Kasumi-1 (cell line): ENCODE measurements around the gene GRAPL.
"Not testable (repeated sequence)": the region's sequence is repeated elsewhere in the genome, so short reads cannot be mapped to it uniquely, and the experiment has no call there.

Source experiments
- DNase-seq, 2 experiments: peaks; one replicate each; lab custom pipeline; 2025; lab: John Stamatoyannopoulos, UW

The GRAPL gene

GRCh38 chr17:19136605-19137004 lies 9.2 kb downstream of the GRAPL start:
- not testable (repeated sequence) for DNase-seq

GRCh38 chr17:19137959-19138358 lies 10.6 kb downstream of the GRAPL start:
- DNase-seq: not testable (repeated sequence)

- DNase-seq: not testable (repeated sequence)
These were observed 14.2 kb downstream of the GRAPL start for GRCh38 chr17:19141366-19142155.

- DNase-seq: not testable (repeated sequence)
These were observed 15.0 kb downstream of the GRAPL start for GRCh38 chr17:19142419-19142818.

- not testable (repeated sequence) for DNase-seq
These were observed 15.8 kb downstream of the GRAPL start for GRCh38 chr17:19143097-19143777.

- DNase-seq: not testable (repeated sequence)
These were observed 17.0 kb downstream of the GRAPL start for GRCh38 chr17:19144373-19144772.

- not testable (repeated sequence) for DNase-seq
These were observed 18.1 kb downstream of the GRAPL start for GRCh38 chr17:19145471-19145870.

- not testable (repeated sequence) for DNase-seq
These were observed 23.6 kb downstream of the GRAPL start for GRCh38 chr17:19150678-19151615.

GRCh38 chr17:19157628-19158027 lies 30.2 kb downstream of the GRAPL start:
- not testable (repeated sequence) for DNase-seq

- not testable (repeated sequence) for DNase-seq
These were observed 31.1 kb downstream of the GRAPL start for GRCh38 chr17:19158478-19158877.

- DNase-seq: not testable (repeated sequence)
These were observed 31.5 kb downstream of the GRAPL start for GRCh38 chr17:19158938-19159337.

GRCh38 chr17:19161308-19162107 lies 34.1 kb downstream of the GRAPL start:
- DNase-seq: not testable (repeated sequence)

- DNase-seq: not testable (repeated sequence)
These were observed 35.2 kb downstream of the GRAPL start for GRCh38 chr17:19162384-19163216.

- not testable (repeated sequence) for DNase-seq
These were observed 47.0 kb downstream of the GRAPL start for GRCh38 chr17:19174422-19174821.

GRCh38 chr17:19175410-19175809 lies 48.0 kb downstream of the GRAPL start:
- not testable (repeated sequence) for DNase-seq

GRCh38 chr17:19181040-19181875 lies 53.9 kb downstream of the GRAPL start:
- not testable (repeated sequence) for DNase-seq

GRCh38 chr17:19187883-19188869 lies 60.8 kb downstream of the GRAPL start:
- DNase-seq: not testable (repeated sequence)
